BJ (cell line): Measurements from ENCODE around the gene COX10. TPM values are rescaled to one million over a fixed set of nuclear protein-coding genes. Genes with fewer than 3 reads are reported as not detected.
"Not testable (repeated sequence)": the region's sequence is repeated elsewhere in the genome, so short reads cannot be mapped to it uniquely, and the experiment has no call there.

ENCODE experiments used
- CTCF ChIA-PET: fragments of 350-600 bp; formaldehyde crosslinking; extraction: SDS; loops from one replicate; lab custom pipeline; 2021; ENCODE audit warnings: antibody characterized with exemption, inconsistent platforms; lab: Yijun Ruan, JAX
- POLR2A ChIA-PET: fragments of 300-600 bp; sonication (Branson Sonifier 250); formaldehyde crosslinking; extraction: SDS; loops from one replicate; lab custom pipeline; 2021; ENCODE audit warnings: antibody characterized with exemption; lab: Charles Lee
- DNase-seq: peaks from one replicate; pipeline ENCODE4 v3.0.0-alpha.2; 2011; ENCODE audit warnings: low read depth
- H3K27me3 ChIP-seq: 2 replicates; pipeline ENCODE4 v1.6.0; 2011; ENCODE audit warnings: low read length; ENCODE audit not compliant: control insufficient read depth, insufficient read depth
- H3K36me3 ChIP-seq: 2 replicates; pipeline ENCODE4 v1.5.1; 2011; ENCODE audit warnings: low read length; ENCODE audit not compliant: control insufficient read depth, insufficient read depth
- H3K4me3 ChIP-seq: 2 replicates; pipeline ENCODE4 v1.5.1; 2011; ENCODE audit warnings: low read depth, mild to moderate bottlenecking, control low read depth, low read length
- polyA plus RNA-seq: library from polyadenylated mRNA; depleted of rRNA; stranded (reverse); fragments of >200 nt; gene quantifications from 2 replicates; pipeline ENCODE4 v1.2.3, GENCODE V29; 2011; rRNA removed
- small RNA-seq: library from RNA; depleted of rRNA; stranded (forward); fragments of <200 nt; gene quantifications from one replicate; pipeline ENCODE3, GENCODE V24; 2012; ENCODE audit warnings: low replicate concordance, low read depth; ENCODE audit not compliant: insufficient read length
- TF ChIP-seq, protein P1 (sequence below): IDR thresholded peaks from 2 replicates; pipeline ENCODE4 v1.5.1; 2011; ENCODE audit warnings: low read depth, mild to moderate bottlenecking, control low read depth, inconsistent platforms, low read length, moderate library complexity; ENCODE audit not compliant: insufficient read depth

The COX10 gene
- polyA plus RNA-seq, 1 experiment, result 11.9 TPM

DNA sequence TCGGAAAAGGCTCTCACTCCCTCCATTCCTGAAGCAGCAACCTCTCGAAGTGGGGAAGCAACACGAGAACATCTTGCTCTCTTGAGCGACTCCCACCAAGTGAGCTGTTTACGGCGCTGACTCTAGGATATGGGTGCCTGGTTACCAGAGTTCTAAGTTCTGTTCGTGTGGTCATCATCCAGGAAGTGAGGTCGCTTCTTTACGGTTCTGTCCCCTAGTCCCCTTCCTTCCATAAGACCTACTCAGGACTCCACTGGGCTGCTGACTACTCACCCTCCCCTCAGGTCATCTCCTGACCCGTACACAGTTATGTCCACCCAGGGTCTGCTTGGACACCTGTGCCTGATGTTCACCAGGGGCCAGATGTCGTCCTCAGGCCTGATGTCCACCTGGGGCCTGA is 167.5 kb downstream of the COX10 start, which contains the start of gene CDRT15:
Gene CDRT15 (minus strand): TSS at position 101 of the 400 bp plus-strand sequence. CDS start 29 bp downstream, at position 72.
- H3K36me3 ChIP-seq, H3K27me3 ChIP-seq, CTCF ChIA-PET, POLR2A ChIA-PET, H3K4me3 ChIP-seq, DNase-seq: not testable (repeated sequence)

DNA sequence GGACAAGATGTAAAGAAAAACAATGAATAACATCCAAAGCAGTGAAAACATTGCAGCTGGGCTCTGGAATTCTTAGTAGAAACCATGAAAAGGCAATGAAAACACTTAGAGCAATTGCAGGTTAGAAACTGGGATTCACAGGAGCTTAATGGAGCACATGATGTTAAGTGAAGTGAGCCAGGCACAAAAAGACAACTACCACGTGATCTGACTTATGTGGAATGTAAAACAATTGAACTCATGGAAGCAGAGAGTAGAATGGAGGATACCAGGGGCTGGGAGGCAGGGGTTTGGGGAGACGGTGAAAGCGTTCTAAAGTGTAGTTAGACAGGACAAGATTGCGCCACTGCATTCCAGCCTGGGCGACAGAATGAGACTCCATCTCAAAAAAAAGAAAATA is 170.0 kb downstream of the COX10 start:
- DNase-seq, CTCF ChIA-PET, H3K4me3 ChIP-seq, H3K27me3 ChIP-seq, H3K36me3 ChIP-seq, POLR2A ChIA-PET: not testable (repeated sequence)

DNA sequence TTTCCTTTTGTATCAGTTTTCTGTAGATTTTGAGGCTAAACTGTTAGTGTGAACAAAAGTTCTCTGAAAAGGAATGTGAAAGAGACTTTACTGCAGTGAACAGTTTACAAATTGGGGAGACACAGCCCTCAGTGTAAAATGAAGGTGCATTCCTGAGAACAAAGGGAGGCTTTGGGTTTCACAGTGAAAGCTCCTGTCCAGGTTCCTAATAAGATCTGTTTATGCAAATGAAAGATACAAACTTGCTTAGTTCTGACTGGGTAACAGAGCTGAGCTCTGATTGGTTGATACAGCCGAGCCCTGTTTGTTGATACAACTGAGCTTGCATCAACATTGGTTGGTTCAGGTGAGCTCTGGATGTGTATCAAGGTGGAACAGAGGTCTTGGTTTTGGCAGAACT is 175.7 kb downstream of the COX10 start:
- Histone ChIP-seq H3K27me3 (no peaks in the 10 kb centered on the region), H3K4me3 (no peak overlapping the region), H3K36me3 (no peaks in the 10 kb centered on the region)
- TF ChIP-seq, protein P1, sequence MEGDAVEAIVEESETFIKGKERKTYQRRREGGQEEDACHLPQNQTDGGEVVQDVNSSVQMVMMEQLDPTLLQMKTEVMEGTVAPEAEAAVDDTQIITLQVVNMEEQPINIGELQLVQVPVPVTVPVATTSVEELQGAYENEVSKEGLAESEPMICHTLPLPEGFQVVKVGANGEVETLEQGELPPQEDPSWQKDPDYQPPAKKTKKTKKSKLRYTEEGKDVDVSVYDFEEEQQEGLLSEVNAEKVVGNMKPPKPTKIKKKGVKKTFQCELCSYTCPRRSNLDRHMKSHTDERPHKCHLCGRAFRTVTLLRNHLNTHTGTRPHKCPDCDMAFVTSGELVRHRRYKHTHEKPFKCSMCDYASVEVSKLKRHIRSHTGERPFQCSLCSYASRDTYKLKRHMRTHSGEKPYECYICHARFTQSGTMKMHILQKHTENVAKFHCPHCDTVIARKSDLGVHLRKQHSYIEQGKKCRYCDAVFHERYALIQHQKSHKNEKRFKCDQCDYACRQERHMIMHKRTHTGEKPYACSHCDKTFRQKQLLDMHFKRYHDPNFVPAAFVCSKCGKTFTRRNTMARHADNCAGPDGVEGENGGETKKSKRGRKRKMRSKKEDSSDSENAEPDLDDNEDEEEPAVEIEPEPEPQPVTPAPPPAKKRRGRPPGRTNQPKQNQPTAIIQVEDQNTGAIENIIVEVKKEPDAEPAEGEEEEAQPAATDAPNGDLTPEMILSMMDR, result no peak
- POLR2A ChIA-PET, result no interaction called here
- CTCF ChIA-PET, result no interaction called here
- DNase-seq, result no peak

DNA sequence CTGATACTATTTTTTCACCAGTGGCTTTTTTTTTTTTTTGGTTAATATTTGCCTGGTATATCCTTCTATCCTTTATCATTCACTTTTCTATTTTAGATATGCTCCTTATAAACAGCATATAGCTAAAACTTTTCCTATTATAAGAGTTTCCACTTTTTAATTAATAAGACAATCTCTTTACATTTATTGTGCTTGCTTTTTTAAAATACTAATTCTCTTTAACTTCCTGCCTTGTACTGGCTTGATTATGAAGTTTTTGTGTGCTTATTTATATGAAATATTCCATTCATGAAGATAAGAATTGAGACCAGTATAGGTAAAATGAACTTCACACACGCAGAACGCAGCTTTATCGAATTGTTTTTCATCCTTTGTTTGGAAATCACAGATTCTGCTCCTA is 176.3 kb downstream of the COX10 start:
- POLR2A ChIA-PET, result no interaction called here
- no peaks in the 10 kb centered on the region for H3K27me3 ChIP-seq

More for the DNA sequence above, 176.3 kb downstream of the COX10 start:
- CTCF ChIA-PET, result no interaction called here
- no peaks in the 10 kb centered on the region for H3K36me3 ChIP-seq
- H3K4me3 ChIP-seq, result no peak overlapping the region
- TF ChIP-seq, protein P1, result no peak
- no peak for DNase-seq

Small RNA genes within 50 kb of the gene (small RNA-seq; reads per million reads assigned to genes)
- gene RF00090, result not detected

Other genes starting within 250 kb of the COX10 start
- not detected in 2 replicates for gene CDRT15, start 167.4 kb downstream of the COX10 start, polyA plus RNA-seq
- gene HS3ST3B1, start 231.6 kb downstream of the COX10 start, polyA plus RNA-seq, result 3.4 and 4.5 TPM in 2 replicates